Esophagus muscularis mucosa (tissue), 4 donors: ENCODE measurements around the gene ASPDH. TPM values are rescaled to one million over a fixed set of nuclear protein-coding genes. Genes with fewer than 3 reads are reported as not detected.

ENCODE experiments used
- DNase-seq: peaks from one replicate; pipeline ENCODE4 v3.0.0-alpha.2; 2017; ENCODE audit errors: extremely low spot score
- H3K27ac ChIP-seq, 4 donors: fragments of 200-600 bp; sonication (generic); replicated peaks in 1 of 4; 1 replicate in 3 of 4; 2 replicates in 1 of 4; pipeline ENCODE4 v1.5.1; 2016 to 2019; ENCODE audit warnings: mild to moderate bottlenecking in 1 of 4
- H3K27me3 ChIP-seq, 4 donors: fragments of 200-600 bp; sonication (generic); one replicate each; pipeline versions ENCODE4 v1.5.1 to v1.6.0; 2016 to 2019
- H3K36me3 ChIP-seq, 4 donors: fragments of 200-600 bp; sonication (generic); one replicate each; pipeline ENCODE4 v1.5.1; 2016 to 2019
- H3K4me1 ChIP-seq, 4 donors: fragments of 200-600 bp; sonication (generic); one replicate each; pipeline ENCODE4 v1.5.1; 2016 to 2019
- H3K4me3 ChIP-seq, 4 donors: fragments of 200-600 bp; sonication (generic); 1 replicate in 2 of 4; 2 replicates in 2 of 4; pipeline ENCODE4 v1.5.1; 2016 to 2019; ENCODE audit warnings: mild to moderate bottlenecking in 4 of 4, moderate library complexity in 1 of 4
- H3K9me3 ChIP-seq, 4 donors: fragments of 200-600 bp; sonication (generic); 1 replicate in 3 of 4; 2 replicates in 1 of 4; pipeline ENCODE4 v1.5.1; 2016 to 2019
- EP300 ChIP-seq: sonication (generic); formaldehyde crosslinking; IDR thresholded peaks from one replicate; pipeline ENCODE4 v1.6.1; 2017; ENCODE audit warnings: antibody characterized with exemption
- POLR2A ChIP-seq: fragments of 450-650 bp; IDR thresholded peaks from one replicate; pipeline ENCODE4 v1.6.1; 2017; ENCODE audit warnings: antibody characterized with exemption, moderate library complexity, mild to moderate bottlenecking, low read depth
- POLR2AphosphoS5 ChIP-seq, 2 donors: sonication (generic); formaldehyde crosslinking; IDR thresholded peaks; one replicate each; pipeline ENCODE4 v1.6.1; 2017; ENCODE audit warnings: antibody characterized with exemption in 2 of 2
- WGBS: methylation state at CpG from one replicate; pipeline ENCODE4 v1.1.5; 2018; 5-methylcytosine and 5-hydroxymethylcytosine counted together
- intact Hi-C: fragments of 100-400 bp; cut with DNase I; formaldehyde crosslinking; loops from one replicate; pipeline ENCODE4 v1.15.1; 2023
- total RNA-seq, 4 donors: library from RNA; depleted of rRNA; stranded (reverse); fragments of >200 nt; gene quantifications; one replicate each; pipeline versions ENCODE4 v1.1.0 to v1.2.1, GENCODE V29; 2016
- TF ChIP-seq, protein P1 (sequence below), 3 experiments: fragments of 200-600 bp in 2 of 3; fragments of 450-650 bp in 1 of 3; sonication (generic) in 2 of 3; IDR thresholded peaks; one replicate each; pipeline ENCODE4 v1.5.1; 2017 to 2019; ENCODE audit warnings: antibody characterized with exemption in 3 of 3, mild to moderate bottlenecking in 2 of 3, moderate library complexity in 1 of 3

ASPDH gene
- total RNA-seq, 4 donors from 2014 or later, result 1.6 TPM; not detected in 3

DNA sequence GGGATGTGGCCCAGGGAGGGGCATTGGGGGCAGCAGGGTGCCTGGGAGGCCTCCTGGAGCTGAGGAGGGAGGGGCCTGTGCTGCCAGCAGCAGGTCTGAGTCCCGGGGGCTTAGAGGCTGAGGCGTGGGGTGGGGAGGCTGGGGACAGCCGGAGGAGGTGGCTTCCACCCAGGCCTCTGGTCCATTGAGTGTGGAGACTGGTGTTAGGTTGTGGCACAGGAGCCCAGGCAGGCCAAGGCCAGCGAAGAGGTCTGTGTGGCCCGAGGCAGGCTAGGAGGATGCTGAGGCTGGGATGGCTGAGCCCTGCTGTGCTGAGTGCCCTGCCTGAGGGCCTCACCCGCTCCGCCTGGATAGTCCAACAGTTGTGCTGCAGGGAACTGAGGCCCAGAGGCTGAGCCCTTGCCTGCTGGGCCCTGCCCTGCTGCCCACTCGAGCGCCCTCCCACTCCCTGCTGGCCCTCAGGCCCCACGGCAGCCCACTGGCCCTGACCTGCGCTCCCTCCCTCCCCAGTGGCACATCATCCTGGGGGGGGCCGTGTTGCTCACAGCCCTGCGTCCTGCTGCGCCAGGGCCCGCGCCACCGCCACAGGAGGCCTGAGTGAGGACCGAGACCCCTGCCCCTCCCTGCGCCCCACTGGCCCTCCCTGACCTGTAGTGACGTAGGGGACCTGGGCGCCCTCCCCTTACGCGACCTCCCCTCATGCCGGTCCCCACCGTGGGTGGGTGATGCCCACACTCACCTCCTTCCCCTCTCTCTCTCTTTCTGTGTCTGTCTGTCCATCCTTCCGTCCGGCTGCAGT lies 32.2 kb downstream of the ASPDH start:
- H3K4me1 ChIP-seq, result peaks cover 18 to 29% (median 24%) of the 10 kb centered on the region in 4 donors
- no peaks in the 10 kb centered on the region for H3K9me3 ChIP-seq
- no peak for DNase-seq
- intact Hi-C loops, result no loop called here
- H3K4me3 ChIP-seq, result no peak overlapping the region
- H3K27ac ChIP-seq, result no peak overlapping the region
- H3K36me3 ChIP-seq, result peaks cover 22 to 71% (median 62%) of the 10 kb centered on the region in 4 donors
- peaks cover 0 to 4% (median 2%) of the 10 kb centered on the region in 4 donors for H3K27me3 ChIP-seq
- no peak for TF ChIP-seq POLR2AphosphoS5 (IDR thresholded peaks at IDR 0.05)
- WGBS, result 94% methylated on average over 13 of the region's 27 CpGs

DNA sequence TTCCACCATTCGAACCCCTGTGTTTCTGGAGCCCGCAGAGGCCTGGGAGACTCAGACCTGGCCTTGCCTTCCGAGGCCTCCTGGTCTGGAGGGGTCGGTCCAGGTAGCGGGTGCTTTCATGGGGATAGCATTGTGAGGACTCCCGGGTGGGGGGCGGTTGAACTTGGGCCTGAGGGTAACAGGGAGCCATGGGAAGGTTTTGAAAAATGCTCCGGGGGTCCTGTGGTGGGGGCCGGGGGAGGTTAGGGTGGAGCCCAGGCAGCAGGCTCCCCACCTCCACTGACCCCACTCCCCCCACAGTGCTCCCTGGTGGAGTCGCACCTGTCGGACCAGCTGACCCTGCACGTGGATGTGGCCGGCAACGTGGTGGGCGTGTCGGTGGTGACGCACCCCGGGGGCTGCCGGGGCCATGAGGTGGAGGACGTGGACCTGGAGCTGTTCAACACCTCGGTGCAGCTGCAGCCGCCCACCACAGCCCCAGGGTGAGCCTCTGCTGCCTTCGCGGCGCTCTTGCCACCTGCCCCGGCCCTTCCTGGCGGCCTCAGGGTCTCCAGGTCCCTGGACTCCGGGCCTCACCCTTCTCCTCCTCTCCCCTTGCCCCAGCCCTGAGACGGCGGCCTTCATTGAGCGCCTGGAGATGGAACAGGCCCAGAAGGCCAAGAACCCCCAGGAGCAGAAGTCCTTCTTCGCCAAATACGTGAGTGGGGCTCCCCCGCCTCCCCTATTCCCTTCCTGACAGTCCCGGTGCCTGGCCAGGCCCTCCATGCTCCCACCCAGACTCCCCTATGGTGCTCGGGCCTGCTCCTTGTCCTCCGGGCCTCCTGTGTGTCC lies 33.2 kb downstream of the ASPDH start:
- no peak for DNase-seq

DNA sequence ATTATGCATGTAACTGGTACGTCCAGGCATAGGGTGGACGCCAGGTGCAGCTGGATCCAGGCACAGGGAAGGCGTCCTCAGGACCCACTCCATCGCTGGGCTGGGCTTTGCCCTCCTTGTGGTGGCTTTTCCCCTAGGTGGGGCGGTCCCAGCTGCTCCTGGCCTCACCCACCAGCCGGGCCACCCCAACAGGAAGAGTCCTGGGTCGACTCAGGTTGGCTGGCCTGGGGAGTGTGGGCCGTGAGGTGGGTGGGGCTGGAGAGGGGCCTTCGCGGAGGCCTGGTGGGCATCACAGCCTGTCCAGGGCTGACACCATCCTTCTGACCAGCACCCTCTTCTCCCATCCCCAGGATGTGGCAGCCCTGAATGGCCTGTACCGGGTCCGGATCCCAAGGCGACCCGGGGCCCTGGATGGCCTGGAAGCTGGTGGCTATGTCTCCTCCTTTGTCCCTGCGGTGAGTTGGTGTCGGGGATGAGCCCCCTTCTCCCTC lies 33.9 kb downstream of the ASPDH start:
- intact Hi-C loops, result no loop called here
- Histone ChIP-seq H3K36me3 (peaks cover 22 to 63% (median 56%) of the 10 kb centered on the region in 4 donors), H3K4me1 (peaks cover 18 to 34% (median 24%) of the 10 kb centered on the region in 4 donors), H3K9me3 (no peaks in the 10 kb centered on the region), H3K4me3 (no peak overlapping the region), H3K27me3 (no peaks in the 10 kb centered on the region), H3K27ac (no peak overlapping the region)
- no peak for DNase-seq
- WGBS, result 89% methylated on average over 8 of the region's 16 CpGs
- TF ChIP-seq, protein P1, sequence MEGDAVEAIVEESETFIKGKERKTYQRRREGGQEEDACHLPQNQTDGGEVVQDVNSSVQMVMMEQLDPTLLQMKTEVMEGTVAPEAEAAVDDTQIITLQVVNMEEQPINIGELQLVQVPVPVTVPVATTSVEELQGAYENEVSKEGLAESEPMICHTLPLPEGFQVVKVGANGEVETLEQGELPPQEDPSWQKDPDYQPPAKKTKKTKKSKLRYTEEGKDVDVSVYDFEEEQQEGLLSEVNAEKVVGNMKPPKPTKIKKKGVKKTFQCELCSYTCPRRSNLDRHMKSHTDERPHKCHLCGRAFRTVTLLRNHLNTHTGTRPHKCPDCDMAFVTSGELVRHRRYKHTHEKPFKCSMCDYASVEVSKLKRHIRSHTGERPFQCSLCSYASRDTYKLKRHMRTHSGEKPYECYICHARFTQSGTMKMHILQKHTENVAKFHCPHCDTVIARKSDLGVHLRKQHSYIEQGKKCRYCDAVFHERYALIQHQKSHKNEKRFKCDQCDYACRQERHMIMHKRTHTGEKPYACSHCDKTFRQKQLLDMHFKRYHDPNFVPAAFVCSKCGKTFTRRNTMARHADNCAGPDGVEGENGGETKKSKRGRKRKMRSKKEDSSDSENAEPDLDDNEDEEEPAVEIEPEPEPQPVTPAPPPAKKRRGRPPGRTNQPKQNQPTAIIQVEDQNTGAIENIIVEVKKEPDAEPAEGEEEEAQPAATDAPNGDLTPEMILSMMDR (IDR thresholded peaks at IDR 0.05), result no peak
- no peak for TF ChIP-seq EP300
- TF ChIP-seq POLR2A, result no peak
- no peak for TF ChIP-seq POLR2AphosphoS5 (IDR thresholded peaks at IDR 0.05)

More for the DNA sequence above, 33.2 kb downstream of the ASPDH start:
- 84% methylated on average over 25 of the region's 37 CpGs for WGBS
- Histone ChIP-seq H3K4me3 (no peak overlapping the region), H3K27ac (no peak overlapping the region), H3K4me1 (peaks cover 18 to 34% (median 24%) of the 10 kb centered on the region in 4 donors), H3K36me3 (peaks cover 22 to 69% (median 62%) of the 10 kb centered on the region in 4 donors), H3K9me3 (no peaks in the 10 kb centered on the region), H3K27me3 (no peaks in the 10 kb centered on the region)
- TF ChIP-seq, protein P1 (IDR thresholded peaks at IDR 0.05), result no peak
- TF ChIP-seq POLR2A, result no peak
- TF ChIP-seq EP300, result no peak
- TF ChIP-seq POLR2AphosphoS5 (IDR thresholded peaks at IDR 0.05), result no peak
- intact Hi-C loops, result no loop called here

DNA sequence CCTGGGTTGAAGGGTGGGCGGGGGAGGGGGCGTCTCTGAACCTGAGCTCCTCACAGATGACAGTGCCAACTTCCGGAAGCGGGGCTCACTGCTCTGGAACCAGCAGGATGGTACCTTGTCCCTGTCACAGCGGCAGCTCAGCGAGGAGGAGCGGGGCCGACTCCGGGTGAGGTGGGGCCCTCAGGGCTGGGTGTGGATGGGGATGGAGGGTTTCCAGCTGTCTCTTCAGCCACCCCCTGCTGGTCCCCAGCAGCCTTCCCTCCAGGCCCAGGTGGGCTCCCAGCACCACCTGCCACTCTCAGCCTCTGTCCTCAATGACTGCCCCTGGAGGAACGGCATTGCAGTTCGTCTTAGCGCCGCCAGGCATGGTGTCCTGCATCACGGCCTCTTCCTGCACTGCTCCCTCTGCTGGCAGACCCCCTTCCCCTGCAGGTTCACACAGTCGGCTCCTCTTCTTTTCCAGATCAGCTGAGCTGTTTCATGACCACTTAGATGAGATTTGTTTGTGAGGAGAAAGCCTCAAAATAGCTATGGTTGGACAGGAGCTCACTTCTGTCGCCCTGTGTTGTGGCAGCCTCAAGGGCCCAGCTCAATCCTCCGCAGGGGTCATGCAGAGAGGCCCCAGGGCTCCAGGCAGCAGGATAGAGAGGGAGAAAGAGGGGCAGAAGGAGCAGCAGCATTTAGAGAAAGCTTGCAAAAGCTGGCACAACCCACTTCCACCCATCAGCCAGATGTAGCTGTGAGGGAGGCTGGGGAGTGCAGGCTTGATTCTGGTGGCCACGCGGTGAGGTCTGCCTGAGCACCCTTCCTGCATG lies 34.6 kb downstream of the ASPDH start:
- intact Hi-C loops, result no loop called here
- Histone ChIP-seq H3K4me3 (no peak overlapping the region), H3K9me3 (no peaks in the 10 kb centered on the region), H3K36me3 (peaks cover 22 to 56% (median 53%) of the 10 kb centered on the region in 4 donors), H3K4me1 (peaks cover 18 to 34% (median 24%) of the 10 kb centered on the region in 4 donors), H3K27me3 (no peaks in the 10 kb centered on the region), H3K27ac (no peak overlapping the region)
- 81% methylated on average over 19 of the region's 19 CpGs for WGBS
- no peak for DNase-seq
- TF ChIP-seq, protein P1 (IDR thresholded peaks at IDR 0.05), result peak in 1 of 3 experiments; percentile 33
- TF ChIP-seq EP300, result no peak
